H1 (cell line): ENCODE data around the gene RHOV. TPM values are rescaled to one million over a fixed set of nuclear protein-coding genes. Genes with fewer than 3 reads are reported as not detected.

ENCODE experiments used
- CTCF ChIA-PET: fragments of 300-600 bp; sonication (Branson Sonifier 250); formaldehyde crosslinking; loops from one replicate; lab custom pipeline; 2021; ENCODE audit not compliant: partially characterized antibody; lab: Charles Lee
- POLR2A ChIA-PET: fragments of 300-600 bp; sonication (Branson Sonifier 250); formaldehyde crosslinking; loops from one replicate; lab custom pipeline; 2021; ENCODE audit warnings: inconsistent platforms; ENCODE audit not compliant: partially characterized antibody; lab: Charles Lee
- DNase-seq, 2 experiments: peaks; one replicate each; pipeline versions ENCODE4 v3.0.0 to v3.0.0-alpha.2; 2010 to 2022; ENCODE audit warnings: low spot score in 2 of 2, low read depth in 1 of 2, mixed read lengths in 1 of 2
- FAIRE-seq: peaks from 2 replicates; lab custom pipeline; 2011; peaks lifted over from hg19 to GRCh38; lab: Jason Lieb, UNC
- H2AFZ ChIP-seq: 2 replicates; pipeline ENCODE4 v1.8.1; 2012; ENCODE audit warnings: low read length, inconsistent platforms
- H2AK5ac ChIP-seq: 2 replicates; pipeline ENCODE4 v1.6.1; 2013; ENCODE audit warnings: low read depth, low read length
- H2BK120ac ChIP-seq: replicated peaks from 2 replicates; pipeline ENCODE3; 2013; ENCODE audit warnings: low read depth, low read length, inconsistent platforms
- H2BK12ac ChIP-seq: 2 replicates; pipeline ENCODE4 v1.6.1; 2013; ENCODE audit warnings: low read depth, low read length
- H2BK15ac ChIP-seq: 2 replicates; pipeline ENCODE4 v1.6.1; 2013; ENCODE audit warnings: low read length
- H2BK20ac ChIP-seq: 2 replicates; pipeline ENCODE4 v1.6.1; 2013; ENCODE audit warnings: low read length
- H2BK5ac ChIP-seq: 2 replicates; pipeline ENCODE4 v1.6.1; 2013; ENCODE audit warnings: low read depth, low read length
- H3K14ac ChIP-seq: 2 replicates; pipeline ENCODE4 v1.6.1; 2013; ENCODE audit warnings: inconsistent platforms; ENCODE audit not compliant: insufficient read length
- H3K18ac ChIP-seq: 2 replicates; pipeline ENCODE4 v1.6.1; 2013; ENCODE audit warnings: low read length; ENCODE audit errors: extremely low read depth
- H3K23ac ChIP-seq: 2 replicates; pipeline ENCODE4 v1.6.1; 2013; ENCODE audit warnings: inconsistent platforms; ENCODE audit not compliant: insufficient read length
- H3K23me2 ChIP-seq: 2 replicates; pipeline ENCODE4 v1.6.1; 2013; ENCODE audit warnings: low read depth, low read length
- H3K27ac ChIP-seq: 2 replicates; pipeline ENCODE4 v1.6.1; 2011; ENCODE audit warnings: low read depth, low read length, inconsistent platforms
- H3K27me3 ChIP-seq, 4 experiments: replicated peaks in 1 of 4; 1 replicate in 1 of 4; 2 replicates in 3 of 4; pipeline versions ENCODE4 v1.6.1 to v1.8.1; 2011 to 2013; ENCODE audit warnings: low read length in 3 of 4, mild to moderate bottlenecking in 3 of 4, inconsistent platforms in 2 of 4, mixed read lengths in 2 of 4, moderate library complexity in 1 of 4; ENCODE audit not compliant: control insufficient read depth in 3 of 4, insufficient read depth in 3 of 4; ENCODE audit errors: extremely low read depth in 1 of 4
- H3K36me3 ChIP-seq, 4 experiments: 2 replicates each; pipeline versions ENCODE4 v1.6.1 to v1.8.1; 2011 to 2013; ENCODE audit warnings: mild to moderate bottlenecking in 4 of 4, low read length in 3 of 4, moderate library complexity in 2 of 4, control low read depth in 1 of 4, inconsistent platforms in 1 of 4; ENCODE audit not compliant: insufficient read depth in 4 of 4, control insufficient read depth in 2 of 4
- H3K4ac ChIP-seq: replicated peaks from 2 replicates; pipeline ENCODE3; 2013; ENCODE audit warnings: low read length, low read depth, mixed read lengths, inconsistent platforms; ENCODE audit not compliant: insufficient read length
- H3K4me1 ChIP-seq, 4 experiments: replicated peaks in 1 of 4; 1 replicate in 1 of 4; 2 replicates in 3 of 4; pipeline versions ENCODE4 v1.6.1 to v1.8.1; 2011 to 2013; ENCODE audit warnings: low read length in 3 of 4, inconsistent platforms in 2 of 4, mixed read lengths in 1 of 4; ENCODE audit not compliant: insufficient read depth in 4 of 4, control insufficient read depth in 3 of 4
- H3K4me2 ChIP-seq, 2 experiments: 2 replicates each; pipeline versions ENCODE4 v1.6.1 to v1.8.1; 2011 to 2013; ENCODE audit warnings: low read depth in 2 of 2, low read length in 2 of 2, control low read depth in 1 of 2, inconsistent platforms in 1 of 2, mild to moderate bottlenecking in 1 of 2; ENCODE audit not compliant: insufficient read depth in 1 of 2
- H3K4me3 ChIP-seq, 4 experiments: fragments of 200-600, 300-600 bp in 1 of 4; sonication (generic), shearing (Covaris generic), sonication (Bioruptor Twin) in 1 of 4; 2 replicates each; pipeline versions ENCODE4 v1.5.1 to v1.8.1; 2011 to 2016; ENCODE audit warnings: low read length in 4 of 4, low read depth in 3 of 4, control low read depth in 2 of 4, inconsistent platforms in 2 of 4, mild to moderate bottlenecking in 2 of 4, mixed read lengths in 1 of 4, moderate library complexity in 1 of 4; ENCODE audit not compliant: insufficient read depth in 2 of 4; ENCODE audit errors: extremely low read depth in 1 of 4
- H3K56ac ChIP-seq: replicated peaks from 2 replicates; pipeline ENCODE3; 2013; ENCODE audit warnings: low read depth, mild to moderate bottlenecking, mixed read lengths, low read length, inconsistent platforms; ENCODE audit not compliant: insufficient read length
- H3K79me1 ChIP-seq: 2 replicates; pipeline ENCODE4 v1.6.1; 2013; ENCODE audit warnings: low read depth, low read length, control low read depth
- H3K79me2 ChIP-seq, 2 experiments: 2 replicates each; pipeline versions ENCODE4 v1.6.1 to v1.8.1; 2012 to 2013; ENCODE audit warnings: low read length in 2 of 2, mild to moderate bottlenecking in 2 of 2, inconsistent platforms in 1 of 2; ENCODE audit not compliant: insufficient read depth in 2 of 2, control insufficient read depth in 1 of 2
- H3K9ac ChIP-seq, 4 experiments: replicated peaks in 1 of 4; 1 replicate in 1 of 4; 2 replicates in 3 of 4; pipeline versions ENCODE4 v1.6.1 to v1.8.1; 2011 to 2013; ENCODE audit warnings: low read depth in 3 of 4, low read length in 3 of 4, control low read depth in 2 of 4, mild to moderate bottlenecking in 2 of 4, moderate library complexity in 2 of 4, inconsistent platforms in 1 of 4; ENCODE audit errors: extremely low read depth in 1 of 4
- H3K9me3 ChIP-seq, 2 experiments: 2 replicates each; pipeline versions ENCODE4 v1.6.1 to v1.8.1; 2012 to 2013; ENCODE audit warnings: mild to moderate bottlenecking in 2 of 2, moderate library complexity in 2 of 2, control low read depth in 1 of 2, inconsistent platforms in 1 of 2, low read depth in 1 of 2, low read length in 1 of 2, mixed read lengths in 1 of 2; ENCODE audit not compliant: insufficient read depth in 2 of 2
- H4K20me1 ChIP-seq, 2 experiments: replicated peaks in 1 of 2; 2 replicates each; pipeline versions ENCODE3 to v1.8.1; 2011 to 2013; ENCODE audit warnings: inconsistent platforms in 2 of 2, low read length in 2 of 2, mild to moderate bottlenecking in 1 of 2; ENCODE audit not compliant: insufficient read depth in 2 of 2, control insufficient read depth in 1 of 2
- H4K5ac ChIP-seq: 2 replicates; pipeline ENCODE4 v1.6.1; 2013; ENCODE audit warnings: low read length, low read depth, mixed read lengths, inconsistent platforms; ENCODE audit not compliant: insufficient read length
- H4K8ac ChIP-seq: 2 replicates; pipeline ENCODE4 v1.8.0; 2013; ENCODE audit warnings: mild to moderate bottlenecking, moderate library complexity, low read length, inconsistent platforms; ENCODE audit not compliant: insufficient read depth; ENCODE audit errors: extremely low read depth
- H4K91ac ChIP-seq: replicated peaks from 2 replicates; pipeline ENCODE3; 2013; ENCODE audit warnings: low read length, mixed read lengths, inconsistent platforms; ENCODE audit not compliant: insufficient read length
- GABPA ChIP-seq: IDR thresholded peaks from 2 replicates; pipeline ENCODE4 v1.6.1; 2011; ENCODE audit warnings: mild to moderate bottlenecking, low read length, moderate library complexity, borderline replicate concordance; ENCODE audit not compliant: insufficient read depth
- SRF ChIP-seq: IDR thresholded peaks from 2 replicates; pipeline ENCODE4 v1.6.1; 2011; ENCODE audit warnings: mild to moderate bottlenecking, low read depth, low read length, moderate library complexity
- WGBS, 2 experiments: shearing (Covaris generic) in 1 of 2; methylation state at CpG; one replicate each; pipeline versions ENCODE4 v1.1.6 to v1.1.7; 2013 to 2015; ENCODE audit warnings: low lambda C conversion rate in 2 of 2, mixed read lengths in 2 of 2, inconsistent platforms in 1 of 2, low coverage in 1 of 2, missing lambda C conversion rate in 1 of 2; ENCODE audit not compliant: insufficient replicate concordance in 2 of 2, insufficient coverage in 1 of 2, insufficient read length in 1 of 2; ENCODE audit errors: extremely low coverage in 1 of 2, missing lambda C conversion rate in 1 of 2; 5-methylcytosine and 5-hydroxymethylcytosine counted together
- polyA plus RNA-seq, 7 experiments: library from polyadenylated mRNA; depleted of rRNA in 3 of 7; stranded (reverse) in 5 of 7; unstranded in 2 of 7; fragments of >200 nt in 5 of 7; fragments of 200-250 nt in 2 of 7; gene quantifications; 1 replicate in 5 of 7; 2 replicates in 1 of 7; 4 replicates in 1 of 7; pipeline versions ENCODE4 v1.2.1 to v1.2.3, GENCODE V29; 2011 to 2013; ENCODE audit warnings: missing spikeins in 2 of 7, mixed read lengths in 2 of 7
- total RNA-seq: library from RNA; stranded (reverse); fragmentation: NEBNext Ultra II Directional; extraction: Animal tissue kit (Norgen Biotek cat#: 25700); gene quantifications from 2 replicates; pipeline ENCODE4 v1.2.1, GENCODE V29; 2021

RHOV gene
- total and polyA plus RNA-seq, 2 of the 8 experiments (the other 6 are each of a cell fraction or from before 2014, with no cell fraction given) = 1.5 to 2.7 TPM

GRCh38 chr15:40921949-40922607 is 48.0 kb upstream of the RHOV start:
- 77% methylated on average over 5 of the region's 5 CpGs; no CpG with 5 or more reads in 1 of the 2 experiments for WGBS, 2 experiments
- H2BK5ac ChIP-seq = no peak overlapping the region
- no peak overlapping the region for H4K5ac ChIP-seq
- H2AFZ ChIP-seq = no peak overlapping the region
- H3K36me3 ChIP-seq = no peaks in the 10 kb centered on the region
- no peak overlapping the region for H3K4ac ChIP-seq
- no peak overlapping the region for H3K18ac ChIP-seq
- no peak overlapping the region for H2BK120ac ChIP-seq
- H3K4me2 ChIP-seq = no peak overlapping the region
- no peaks in the 10 kb centered on the region for H3K79me1 ChIP-seq
- no peak for FAIRE-seq
- no peak overlapping the region for H3K14ac ChIP-seq
- H3K79me2 ChIP-seq = no peaks in the 10 kb centered on the region
- no peaks in the 10 kb centered on the region for H3K9me3 ChIP-seq
- no peak overlapping the region for H2AK5ac ChIP-seq
- no peak overlapping the region for H3K23ac ChIP-seq
- no peak overlapping the region for H2BK12ac ChIP-seq
- peaks cover 8% of the 10 kb centered on the region; the same call in 1 of the 2 replicates for H3K23me2 ChIP-seq
- no peak overlapping the region for H3K56ac ChIP-seq
- no peak overlapping the region for H3K9ac ChIP-seq
- H2BK20ac ChIP-seq = no peak overlapping the region
- CTCF ChIA-PET = interaction anchor here (0.8 to 24.4 kb wide), 4 partner anchors 17 to 99 kb away, joined by 3 to 619 read pairs (median 296); partner anchors contain the start of genes CHAC1, DLL4 and VPS18
- H3K4me3 ChIP-seq = no peak overlapping the region
- no peak overlapping the region for H4K91ac ChIP-seq
- no peak overlapping the region for H2BK15ac ChIP-seq
- H4K8ac ChIP-seq = no peak overlapping the region
- TF ChIP-seq GABPA = no peak
- TF ChIP-seq SRF = no peak
- POLR2A ChIA-PET = interaction anchor here (0.7 to 43.8 kb wide), 5 partner anchors 7 to 33 kb away, joined by 3 to 1505 read pairs (median 6); partner anchors contain the start of genes CHAC1 and DLL4
- peaks cover 41 to 75% (median 55%) of the 10 kb centered on the region in 4 experiments for H3K27me3 ChIP-seq
- peaks cover under 1 to 17% (median 14%) of the 10 kb centered on the region in 4 experiments; a peak in 6 of 7 replicates for H3K4me1 ChIP-seq
- DNase-seq = no peak
- H3K27ac ChIP-seq = no peak overlapping the region
- peaks cover 0 to 11% of the 10 kb centered on the region in 2 experiments for H4K20me1 ChIP-seq
